ENCODE results near the gene FHL2. TPM values are rescaled to one million over a fixed set of nuclear protein-coding genes. Genes with fewer than 3 reads are reported as not detected.

Gene FHL2
- total RNA-seq, 2 donors from 2014 or later: 11.1 to 11.4 TPM

- peaks cover 33% of the 10 kb centered on the region for H3K36me3 ChIP-seq (ENCODE audit: control insufficient read depth, insufficient read depth, low read length)
- H3K9me3 ChIP-seq (ENCODE audit: control insufficient read depth, low read length): no peaks in the 10 kb centered on the region
- H3K27ac Mint-ChIP-seq: peak overlapping the region; percentile 100
- peak overlapping the region; percentile 92 for H3K4me3 ChIP-seq (ENCODE audit: low read length)
- peak overlapping the region; percentile 95 for H3K4me3 Mint-ChIP-seq
- peaks cover 5% of the 10 kb centered on the region for H3K4me1 ChIP-seq (ENCODE audit: control insufficient read depth, insufficient read depth, low read length)
- no peak overlapping the region for H3K27ac ChIP-seq (ENCODE audit: low read depth, low read length)
- 11% methylated on average over 5 of the region's 5 CpGs; no CpG with 5 or more reads in 1 of the 2 experiments for whole genome bisulfite sequencing, 2 experiments (ENCODE audit: insufficient coverage in 1 of 2, insufficient read length in 1 of 2)
- DNase-seq: no peak
- no peaks in the 10 kb centered on the region for H3K9me3 Mint-ChIP-seq
- H3K4me1 Mint-ChIP-seq: peaks cover 24% of the 10 kb centered on the region
- peak overlapping the region; percentile 79 for H3K9ac ChIP-seq (ENCODE audit: extremely low read depth, low read length, poor library complexity, severe bottlenecking)
- no peaks in the 10 kb centered on the region for H3K27me3 Mint-ChIP-seq (ENCODE audit: insufficient read depth)
- no peaks in the 10 kb centered on the region for H3K27me3 ChIP-seq (ENCODE audit: control insufficient read depth, insufficient read depth, low read length, poor library complexity, severe bottlenecking)
- H3K36me3 Mint-ChIP-seq (ENCODE audit: low read depth): peaks cover 26% of the 10 kb centered on the region
- TF ChIP-seq, protein P1, sequence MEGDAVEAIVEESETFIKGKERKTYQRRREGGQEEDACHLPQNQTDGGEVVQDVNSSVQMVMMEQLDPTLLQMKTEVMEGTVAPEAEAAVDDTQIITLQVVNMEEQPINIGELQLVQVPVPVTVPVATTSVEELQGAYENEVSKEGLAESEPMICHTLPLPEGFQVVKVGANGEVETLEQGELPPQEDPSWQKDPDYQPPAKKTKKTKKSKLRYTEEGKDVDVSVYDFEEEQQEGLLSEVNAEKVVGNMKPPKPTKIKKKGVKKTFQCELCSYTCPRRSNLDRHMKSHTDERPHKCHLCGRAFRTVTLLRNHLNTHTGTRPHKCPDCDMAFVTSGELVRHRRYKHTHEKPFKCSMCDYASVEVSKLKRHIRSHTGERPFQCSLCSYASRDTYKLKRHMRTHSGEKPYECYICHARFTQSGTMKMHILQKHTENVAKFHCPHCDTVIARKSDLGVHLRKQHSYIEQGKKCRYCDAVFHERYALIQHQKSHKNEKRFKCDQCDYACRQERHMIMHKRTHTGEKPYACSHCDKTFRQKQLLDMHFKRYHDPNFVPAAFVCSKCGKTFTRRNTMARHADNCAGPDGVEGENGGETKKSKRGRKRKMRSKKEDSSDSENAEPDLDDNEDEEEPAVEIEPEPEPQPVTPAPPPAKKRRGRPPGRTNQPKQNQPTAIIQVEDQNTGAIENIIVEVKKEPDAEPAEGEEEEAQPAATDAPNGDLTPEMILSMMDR (conservative IDR thresholded peaks at IDR 0.05): no peak
Measured at GRCh38 chr2:105338020-105338385, 60.8 kb downstream of the FHL2 start.

DNA sequence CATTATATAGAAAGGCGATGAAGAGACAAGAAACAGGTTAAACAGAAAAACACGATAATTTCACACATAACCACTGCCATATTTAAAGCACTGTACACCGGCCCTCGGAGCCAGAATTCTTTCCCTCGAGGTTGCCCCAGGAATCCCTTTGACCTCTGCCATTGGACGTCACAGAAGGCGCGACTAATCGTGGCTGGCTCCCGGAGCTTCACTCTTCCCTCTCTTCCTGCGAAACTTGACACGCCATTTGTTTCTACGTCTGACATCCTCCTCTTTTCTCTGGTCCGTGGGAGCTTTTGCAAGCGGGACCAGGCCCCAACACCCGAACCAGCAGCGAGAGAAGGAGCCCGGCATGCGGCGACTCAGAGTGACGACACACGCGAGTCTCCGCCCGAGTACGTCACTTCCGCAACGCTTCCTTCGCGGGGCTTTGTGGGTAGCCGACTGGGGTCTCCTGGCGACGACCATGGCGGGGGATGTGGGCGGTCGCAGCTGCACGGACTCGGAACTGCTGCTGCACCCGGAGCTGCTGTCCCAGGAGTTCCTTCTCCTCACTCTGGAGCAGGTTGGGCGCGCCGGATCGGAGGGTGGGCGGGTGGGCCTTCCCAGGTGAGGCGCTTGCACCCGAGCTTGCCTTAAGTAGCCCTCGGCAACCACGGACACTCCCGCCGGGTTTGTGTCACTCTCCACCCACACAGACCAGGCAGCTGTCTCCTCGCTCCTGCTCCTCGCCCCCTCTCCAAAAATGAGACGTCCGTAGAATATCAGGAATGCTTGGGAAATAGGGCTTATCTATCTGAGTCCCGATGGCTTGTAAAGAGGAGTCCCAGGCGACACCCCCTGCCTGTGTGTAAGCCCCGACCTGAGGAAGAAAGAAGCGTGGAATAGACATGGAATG lies 61.5 kb downstream of the FHL2 start, which contains the start of gene C2orf49:
Gene C2orf49, plus strand, starts transcription at position 419 of the 898 bp plus-strand sequence. Its CDS starts 48 bp downstream, at position 467.
- Histone ChIP-seq H3K4me1 (ENCODE audit: control insufficient read depth, insufficient read depth, low read length) (peaks cover 5% of the 10 kb centered on the region), H3K27me3 (ENCODE audit: control insufficient read depth, insufficient read depth, low read length, poor library complexity, severe bottlenecking) (no peaks in the 10 kb centered on the region), H3K9ac (ENCODE audit: extremely low read depth, low read length, poor library complexity, severe bottlenecking) (peak within 1 kb of the TSS; percentile 99), H3K36me3 (ENCODE audit: control insufficient read depth, insufficient read depth, low read length) (peaks cover 27% of the 10 kb centered on the region), H3K9me3 (ENCODE audit: control insufficient read depth, low read length) (no peaks in the 10 kb centered on the region), H3K27ac (ENCODE audit: low read depth, low read length) (peak within 1 kb of the TSS; percentile 99), H3K4me3 (ENCODE audit: low read length) (peak within 1 kb of the TSS; percentile 92)
- H3K4me1 Mint-ChIP-seq: peaks cover 24% of the 10 kb centered on the region
- H3K36me3 Mint-ChIP-seq (ENCODE audit: low read depth): peaks cover 21% of the 10 kb centered on the region
- no peaks in the 10 kb centered on the region for H3K27me3 Mint-ChIP-seq (ENCODE audit: insufficient read depth)
- TF ChIP-seq, protein P1 (conservative IDR thresholded peaks at IDR 0.05): no peak
- H3K27ac Mint-ChIP-seq: peak within 1 kb of the TSS; percentile 100
- H3K4me3 Mint-ChIP-seq: peak within 1 kb of the TSS; percentile 95
- DNase-seq: peak; percentile 97
- H3K9me3 Mint-ChIP-seq: no peaks in the 10 kb centered on the region
- 0% methylated on average over 19 to 58 of the region's 58 CpGs for WGBS, 2 experiments (ENCODE audit: insufficient coverage in 1 of 2, insufficient read length in 1 of 2)

DNA sequence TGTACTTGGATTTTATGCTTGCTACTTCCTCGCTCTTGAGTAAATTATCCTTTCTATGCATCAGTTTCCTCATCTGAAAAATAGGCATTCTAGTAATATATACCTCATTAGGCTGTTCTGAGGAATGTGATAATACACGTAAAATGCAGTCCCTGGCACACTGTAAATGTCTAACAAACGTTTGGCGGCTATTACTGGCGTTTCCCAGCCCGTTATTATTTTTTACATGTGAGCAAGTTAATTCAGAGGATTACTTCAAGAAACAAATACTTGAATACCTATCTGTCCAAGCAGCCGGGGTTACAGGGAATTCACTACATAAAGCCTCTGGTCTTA lies 62.1 kb downstream of the FHL2 start:
- Histone ChIP-seq H3K9me3 (ENCODE audit: control insufficient read depth, low read length) (no peaks in the 10 kb centered on the region), H3K27me3 (ENCODE audit: control insufficient read depth, insufficient read depth, low read length, poor library complexity, severe bottlenecking) (no peaks in the 10 kb centered on the region), H3K4me3 (ENCODE audit: low read length) (peak overlapping the region; percentile 88), H3K27ac (ENCODE audit: low read depth, low read length) (peak overlapping the region; percentile 99), H3K4me1 (ENCODE audit: control insufficient read depth, insufficient read depth, low read length) (peaks cover 5% of the 10 kb centered on the region), H3K9ac (ENCODE audit: extremely low read depth, low read length, poor library complexity, severe bottlenecking) (peak overlapping the region; percentile 99), H3K36me3 (ENCODE audit: control insufficient read depth, insufficient read depth, low read length) (peaks cover 20% of the 10 kb centered on the region)
- Mint-ChIP-seq H3K4me3 (peak overlapping the region; percentile 95), H3K27me3 (ENCODE audit: insufficient read depth) (no peaks in the 10 kb centered on the region), H3K36me3 (ENCODE audit: low read depth) (peaks cover 18% of the 10 kb centered on the region), H3K9me3 (no peaks in the 10 kb centered on the region), H3K27ac (peak overlapping the region; percentile 100), H3K4me1 (peaks cover 24% of the 10 kb centered on the region)
- no peak for DNase-seq
- TF ChIP-seq, protein P1 (conservative IDR thresholded peaks at IDR 0.05): no peak
- 0 to 1% methylated on average over 6 to 7 of the region's 7 CpGs for WGBS, 2 experiments (ENCODE audit: insufficient coverage in 1 of 2, insufficient read length in 1 of 2)
